GM12878 (cell line): ENCODE data around the gene ISCA2. TPM values are rescaled to one million over a fixed set of nuclear protein-coding genes. Genes with fewer than 3 reads are reported as not detected.

ENCODE experiments used
- ATAC-seq: fragments of 200-7000 bp; cut with Tn5 transposase; 3 replicates; pipeline ENCODE4 v1.9.1; 2020; ENCODE audit warnings: mild to moderate bottlenecking, moderate library complexity
- Bru-seq: library from RNA; stranded (reverse); fragments of 400-500 nt; gene quantifications from one replicate; lab custom pipeline; 2021; lab: Mats Ljungman, UMichigan
- BruChase-seq, 2 experiments: library from RNA; stranded (reverse); fragments of 400-500 nt; gene quantifications; one replicate each; lab custom pipeline; 2021; lab: Mats Ljungman, UMichigan
- BruUV-seq: library from RNA; stranded (reverse); fragments of 400-500 nt; replicated peaks from 2 replicates; lab custom pipeline; 2021; lab: Mats Ljungman, UMichigan
- CTCF ChIA-PET: fragments of 300-600 bp; sonication (Branson Sonifier 250); formaldehyde crosslinking; extraction: SDS; loops from one replicate; lab custom pipeline; 2021; ENCODE audit warnings: inconsistent platforms; lab: Yijun Ruan, JAX
- POLR2A ChIA-PET: fragments of 350-600 bp; formaldehyde crosslinking; extraction: SDS; loops from one replicate; lab custom pipeline; 2021; ENCODE audit warnings: inconsistent platforms; lab: Charles Lee
- RAD21 ChIA-PET: fragments of 300-600 bp; sonication (Branson Sonifier 250); formaldehyde crosslinking; loops from one replicate; lab custom pipeline; 2023; ENCODE audit warnings: antibody characterized with exemption; ENCODE audit not compliant: unreplicated experiment; lab: Charles Lee
- SMC1A ChIA-PET: fragments of 300-600 bp; sonication (Branson Sonifier 250); formaldehyde crosslinking; loops from one replicate; lab custom pipeline; 2023; ENCODE audit not compliant: unreplicated experiment, uncharacterized antibody; lab: Charles Lee
- DNase-seq: peaks from one replicate; pipeline ENCODE4 v3.0.0-alpha.2; 2011; ENCODE audit warnings: low read depth, low spot score
- FAIRE-seq: peaks from 3 replicates; lab custom pipeline; 2011; peaks lifted over from hg19 to GRCh38; lab: Jason Lieb, UNC
- H2AFZ ChIP-seq: 2 replicates; pipeline ENCODE4 v1.6.0; 2011; ENCODE audit warnings: low read depth, low read length, control low read depth; ENCODE audit not compliant: control insufficient read depth
- H3K27ac ChIP-seq: 2 replicates; pipeline ENCODE4 v1.5.1; 2011; ENCODE audit warnings: control low read depth; ENCODE audit not compliant: control insufficient read depth, insufficient read depth
- H3K27me3 ChIP-seq, 2 experiments: replicated peaks in 1 of 2; 2 replicates each; pipeline versions ENCODE4 v1.6.0 to v1.6.1; 2011; ENCODE audit warnings: low read length in 1 of 2; ENCODE audit not compliant: control insufficient read depth in 2 of 2, insufficient read depth in 2 of 2
- H3K36me3 ChIP-seq, 2 experiments: 2 replicates each; pipeline ENCODE4 v1.5.1; 2011; ENCODE audit warnings: low read length in 1 of 2; ENCODE audit not compliant: control insufficient read depth in 2 of 2, insufficient read depth in 2 of 2
- H3K4me1 ChIP-seq: 2 replicates; pipeline ENCODE4 v1.6.1; 2011; ENCODE audit warnings: mild to moderate bottlenecking, low read length, moderate library complexity, mixed read lengths; ENCODE audit not compliant: control insufficient read depth, insufficient read depth
- H3K4me2 ChIP-seq: 2 replicates; pipeline ENCODE4 v1.6.0; 2011; ENCODE audit warnings: control low read depth; ENCODE audit not compliant: control insufficient read depth, insufficient read depth
- H3K4me3 ChIP-seq: fragments of 200-600 bp; sonication (generic); 2 replicates; pipeline ENCODE4 v1.5.1; 2016
- H3K79me2 ChIP-seq: 2 replicates; pipeline ENCODE4 v1.6.0; 2011; ENCODE audit warnings: low read length; ENCODE audit not compliant: control insufficient read depth, insufficient read depth
- H3K9ac ChIP-seq: 2 replicates; pipeline ENCODE4 v1.8.0; 2011; ENCODE audit warnings: low read length, control low read depth, mixed read lengths; ENCODE audit not compliant: control insufficient read depth, insufficient read depth
- H3K9me3 ChIP-seq: replicated peaks from 3 replicates; pipeline ENCODE4 v1.5.1; 2011; ENCODE audit warnings: mild to moderate bottlenecking, low read length; ENCODE audit not compliant: control insufficient read depth, insufficient read depth
- H4K20me1 ChIP-seq: 2 replicates; pipeline ENCODE4 v1.6.0; 2011; ENCODE audit not compliant: control insufficient read depth, insufficient read depth
- CBX3 ChIP-seq: fragments of 200-600 bp; sonication (generic); IDR thresholded peaks from 2 replicates; pipeline ENCODE4 v1.6.1; 2016; ENCODE audit warnings: low read depth, borderline replicate concordance
- CREB1 ChIP-seq: IDR thresholded peaks from 2 replicates; pipeline ENCODE4 v1.6.1; 2012; ENCODE audit warnings: low read depth, mild to moderate bottlenecking, inconsistent platforms
- DPF2 ChIP-seq: fragments of 450-650 bp; IDR thresholded peaks from 2 replicates; pipeline ENCODE4 v1.6.1; 2017; ENCODE audit warnings: mild to moderate bottlenecking
- KDM1A ChIP-seq: fragments of 200-600 bp; sonication (generic); IDR thresholded peaks from 2 replicates; pipeline ENCODE4 v1.6.1; 2016; ENCODE audit warnings: borderline replicate concordance
- LARP7 ChIP-seq: fragments of 450-650 bp; IDR thresholded peaks from 2 replicates; pipeline ENCODE4 v1.6.1; 2017; ENCODE audit warnings: mild to moderate bottlenecking
- NFXL1 ChIP-seq: fragments of 450-650 bp; IDR thresholded peaks from 2 replicates; pipeline ENCODE4 v1.6.1; 2017; ENCODE audit warnings: antibody characterized with exemption, mild to moderate bottlenecking, borderline replicate concordance
- POLR2AphosphoS2 ChIP-seq: IDR thresholded peaks from 2 replicates; pipeline ENCODE4 v1.6.1; 2011; ENCODE audit warnings: low read depth, mild to moderate bottlenecking, low read length, improper control_type of control experiment, moderate library complexity
- POU2F2 ChIP-seq: IDR thresholded peaks from 3 replicates; pipeline ENCODE4 v1.6.1; 2011; ENCODE audit warnings: low read depth, mild to moderate bottlenecking, low read length, borderline replicate concordance
- RBBP5 ChIP-seq: fragments of 200-600 bp; sonication (generic); conservative IDR thresholded peaks from 2 replicates; pipeline ENCODE4 v1.6.1; 2016
- RELA ChIP-seq: fragments of 450-650 bp; IDR thresholded peaks from 2 replicates; pipeline ENCODE4 v1.8.0; 2014; ENCODE audit warnings: borderline replicate concordance; ENCODE audit not compliant: partially characterized antibody
- RUNX3 ChIP-seq: IDR thresholded peaks from 2 replicates; pipeline ENCODE4 v1.6.1; 2012; ENCODE audit warnings: low read length, inconsistent platforms
- SMARCA5 ChIP-seq: fragments of 450-650 bp; IDR thresholded peaks from 2 replicates; pipeline ENCODE4 v1.6.1; 2017; ENCODE audit warnings: mild to moderate bottlenecking
- SP1 ChIP-seq: IDR thresholded peaks from one replicate; pipeline ENCODE4 v1.6.1; 2011; ENCODE audit warnings: low read depth, low read length
- STAT1 ChIP-seq: fragments of 450-650 bp; conservative IDR thresholded peaks from 2 replicates; pipeline ENCODE4 v1.6.1; 2014; ENCODE audit warnings: antibody characterized with exemption, mild to moderate bottlenecking
- TCF7 ChIP-seq: IDR thresholded peaks from 2 replicates; pipeline ENCODE4 v1.6.1; 2014; ENCODE audit warnings: antibody characterized with exemption, borderline replicate concordance
- WGBS: methylation state at CpG from one replicate; pipeline ENCODE4 v1.1.6; 2016; ENCODE audit warnings: low lambda C conversion rate; ENCODE audit not compliant: insufficient replicate concordance, insufficient coverage; ENCODE audit errors: missing lambda C conversion rate; 5-methylcytosine and 5-hydroxymethylcytosine counted together
- in situ Hi-C: fragments of 300-500 bp; cut with MboI; formaldehyde crosslinking; loops from 9 replicates; pipeline ENCODE4 v1.14.3; 2018; ENCODE audit warnings: mixed read lengths
- intact Hi-C: fragments of 100-400 bp; cut with micrococcal nuclease; formaldehyde crosslinking; loops from one replicate; pipeline ENCODE4 v1.14.2; 2022; ENCODE audit not compliant: unreplicated experiment
- long read RNA-seq, 2 experiments: library from polyadenylated mRNA; unstranded; transcript quantifications; one replicate each; pipeline ENCODE4 v2.0.0, GENCODE V29; 2019 to 2020
- polyA minus RNA-seq, 3 experiments: library from RNA; depleted of rRNA, polyadenylated mRNA; stranded (reverse); fragments of >200 nt; gene quantifications; 2 replicates each; pipeline ENCODE4 v1.2.3, GENCODE V29; 2011
- polyA plus RNA-seq, 11 experiments: library from polyadenylated mRNA; depleted of rRNA in 4 of 11; unstranded in 6 of 11; stranded (reverse) in 5 of 11; fragments of >200 nt; fragmentation: Nextera tagmentation in 4 of 11; fragmentation: Illumina TruSeq in 1 of 11; extraction: Ambion mirVana in 4 of 11; extraction: Trizol in 1 of 11; gene quantifications; 1 replicate in 1 of 11; 2 replicates in 10 of 11; pipeline versions ENCODE4 v1.2.1 to v1.2.3, GENCODE V29; 2011 to 2016; ENCODE audit warnings: inconsistent platforms in 2 of 11, missing spikeins in 2 of 11, low read depth in 1 of 11
- total RNA-seq, 4 experiments: library from RNA; depleted of rRNA in 3 of 4; stranded (reverse); fragments of >200 nt in 3 of 4; fragmentation: Illumina TruSeq in 1 of 4; extraction: Trizol in 1 of 4; gene quantifications; 2 replicates each; pipeline versions ENCODE4 v1.2.1 to v1.2.3, GENCODE V29; 2013 to 2021
- TF ChIP-seq, protein P1 (sequence below): IDR thresholded peaks from 2 replicates; pipeline ENCODE4 v1.6.1; 2012; ENCODE audit warnings: mild to moderate bottlenecking, low read depth, low read length

Gene ISCA2
- 24.7 and 25.9 TPM in 2 replicates for total RNA-seq (2013; cell fraction: nucleolus; rRNA removed)
- total RNA-seq (2014; rRNA removed): 25.1 and 33.5 TPM in 2 replicates
- 15.2 and 16.7 TPM in 2 replicates for total RNA-seq (2014; rRNA removed; fragmentation: Illumina TruSeq; extraction: Trizol)
- 32.7 and 34.5 TPM in 2 replicates for total RNA-seq (2021)
- 15.0 TPM for polyA plus RNA-seq (2011; ENCODE audit: low read depth)
- 42.3 and 50.9 TPM in 2 replicates for polyA plus RNA-seq (2011; rRNA removed)
- 30.7 and 34.1 TPM in 2 replicates for polyA plus RNA-seq (2011; cell fraction: cytosol; rRNA removed)
- 17.0 and 19.9 TPM in 2 replicates for polyA plus RNA-seq (2011; cell fraction: nucleus; rRNA removed)
- 24.4 and 28.5 TPM in 2 replicates for polyA plus RNA-seq (2012)
- 32.3 and 41.6 TPM in 2 replicates for polyA plus RNA-seq (2014; fragmentation: Illumina TruSeq; extraction: Trizol)
- polyA plus RNA-seq (2014; fragmentation: Nextera tagmentation; extraction: Ambion mirVana): 10 to 100 TPM in 1 of 2 experiments, 1 to 10 TPM in 1; 7.5 to 22.5 TPM
- polyA plus RNA-seq (2014; rRNA removed): 34.0 and 46.5 TPM in 2 replicates
- polyA plus RNA-seq (2016; fragmentation: Nextera tagmentation; extraction: Ambion mirVana): 100 to 1,000 TPM; 104 to 116 TPM
- polyA minus RNA-seq (2011; rRNA and poly(A)+ RNA removed): 5.9 and 6.1 TPM in 2 replicates
- 3.1 and 10.0 TPM in 2 replicates for polyA minus RNA-seq (2011; cell fraction: cytosol; rRNA and poly(A)+ RNA removed)
- polyA minus RNA-seq (2011; cell fraction: nucleus; rRNA and poly(A)+ RNA removed): 2.9 and 3.1 TPM in 2 replicates
- percentile 83 among the genes with signal in this experiment for Bru-seq, nascent RNA
- BruChase-seq, experiment 1, labeled RNA remaining after a 6-hour chase: percentile 56 among the genes with signal in this experiment
- BruChase-seq, experiment 2, labeled RNA remaining after a 2-hour chase: percentile 69 among the genes with signal in this experiment
- long read RNA-seq, experiment 1, transcript ISCA2-204 (4 exons, 2,626 nt): major isoform, 24 of 26 reads
- long read RNA-seq, experiment 1, partial matches to known transcripts: 1 of 26 reads
- long read RNA-seq, experiment 1, other reads (novel, unspliced or antisense): 1 of 26 reads
- long read RNA-seq, experiment 2, transcript ISCA2-204 (4 exons, 2,626 nt): major isoform, 120 of 135 reads
- long read RNA-seq, experiment 2, transcript ISCA2-203 (3 exons, 925 nt): minor isoform, 5 of 135 reads
- long read RNA-seq, experiment 2, partial matches to known transcripts: 2 of 135 reads
- long read RNA-seq, experiment 2, other reads (novel, unspliced or antisense): 7 of 135 reads

- ChIA-PET CTCF (interaction anchor here (0.7 to 1.6 kb wide), 9 partner anchors 8 to 1321 kb away, joined by 3 to 7 read pairs (median 4); no protein-coding TSS in a partner anchor), RAD21 (interaction anchor here (0.9 to 2.0 kb wide), 5 partner anchors 93 to 269 kb away, joined by 3 to 16 read pairs (median 4); partner anchors contain the start of gene YLPM1), SMC1A (interaction anchor here (0.5 to 1.6 kb wide), 3 partner anchors 26 to 303 kb away, joined by 3 to 4 read pairs (median 3); no protein-coding TSS in a partner anchor), POLR2A (interaction anchor here (0.6 to 1.5 kb wide), 2 partner anchors 92 to 697 kb away, joined by 3 to 9 read pairs; no protein-coding TSS in a partner anchor)
- Histone ChIP-seq H4K20me1 (no peaks in the 10 kb centered on the region), H3K27ac (peak within 1 kb of the TSS; percentile 72), H3K4me1 (peaks cover 7% of the 10 kb centered on the region), H3K36me3 (no peaks in the 10 kb centered on the region), H2AFZ (peak within 1 kb of the TSS; percentile 88), H3K4me2 (peak within 1 kb of the TSS; percentile 97), H3K9me3 (no peaks in the 10 kb centered on the region), H3K79me2 (peaks cover 11% of the 10 kb centered on the region), H3K9ac (peak within 1 kb of the TSS; percentile 79), H3K4me3 (peak within 1 kb of the TSS; percentile 98), H3K27me3 (no peaks in the 10 kb centered on the region)
- in situ Hi-C loops: no loop called here
- FAIRE-seq: peak; percentile 96
- TSS peak; percentile 77 for BruUV-seq
- 3% methylated on average over 64 of the region's 73 CpGs for WGBS
- intact Hi-C loops: no loop called here
- peak; percentile 97 for DNase-seq
- peak; percentile 94 for ATAC-seq
- TF ChIP-seq SP1 (peak; percentile 97), RBBP5 (no peak), POLR2AphosphoS2 (peak; percentile 48; the same call in 1 of the 2 replicates), SMARCA5 (0 out of 2 replicates have a peak, but pooled peaks have one; percentile 43), RUNX3 (peak; percentile 67), CBX3 (no peak), RELA (peak; percentile 66), POU2F2 (peak; percentile 45; the same call in 1 of the 3 replicates), TCF7 (no peak), LARP7 (peak; percentile 77; the same call in 1 of the 2 replicates), DPF2 (peak; percentile 24), KDM1A (no peak), STAT1 (peak; percentile 73; the same call in 1 of the 2 replicates), CREB1 (peak; percentile 63), NFXL1 (no peak)
- TF ChIP-seq, protein P1, sequence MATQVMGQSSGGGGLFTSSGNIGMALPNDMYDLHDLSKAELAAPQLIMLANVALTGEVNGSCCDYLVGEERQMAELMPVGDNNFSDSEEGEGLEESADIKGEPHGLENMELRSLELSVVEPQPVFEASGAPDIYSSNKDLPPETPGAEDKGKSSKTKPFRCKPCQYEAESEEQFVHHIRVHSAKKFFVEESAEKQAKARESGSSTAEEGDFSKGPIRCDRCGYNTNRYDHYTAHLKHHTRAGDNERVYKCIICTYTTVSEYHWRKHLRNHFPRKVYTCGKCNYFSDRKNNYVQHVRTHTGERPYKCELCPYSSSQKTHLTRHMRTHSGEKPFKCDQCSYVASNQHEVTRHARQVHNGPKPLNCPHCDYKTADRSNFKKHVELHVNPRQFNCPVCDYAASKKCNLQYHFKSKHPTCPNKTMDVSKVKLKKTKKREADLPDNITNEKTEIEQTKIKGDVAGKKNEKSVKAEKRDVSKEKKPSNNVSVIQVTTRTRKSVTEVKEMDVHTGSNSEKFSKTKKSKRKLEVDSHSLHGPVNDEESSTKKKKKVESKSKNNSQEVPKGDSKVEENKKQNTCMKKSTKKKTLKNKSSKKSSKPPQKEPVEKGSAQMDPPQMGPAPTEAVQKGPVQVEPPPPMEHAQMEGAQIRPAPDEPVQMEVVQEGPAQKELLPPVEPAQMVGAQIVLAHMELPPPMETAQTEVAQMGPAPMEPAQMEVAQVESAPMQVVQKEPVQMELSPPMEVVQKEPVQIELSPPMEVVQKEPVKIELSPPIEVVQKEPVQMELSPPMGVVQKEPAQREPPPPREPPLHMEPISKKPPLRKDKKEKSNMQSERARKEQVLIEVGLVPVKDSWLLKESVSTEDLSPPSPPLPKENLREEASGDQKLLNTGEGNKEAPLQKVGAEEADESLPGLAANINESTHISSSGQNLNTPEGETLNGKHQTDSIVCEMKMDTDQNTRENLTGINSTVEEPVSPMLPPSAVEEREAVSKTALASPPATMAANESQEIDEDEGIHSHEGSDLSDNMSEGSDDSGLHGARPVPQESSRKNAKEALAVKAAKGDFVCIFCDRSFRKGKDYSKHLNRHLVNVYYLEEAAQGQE: no peak
Observed at GRCh38 chr14:74493343-74494261, at the start of gene ISCA2. Gene ISCA2 (plus strand): TSS chr14:74493765. CDS start chr14:74493775, 10 bp downstream.
